ENCODE measurements around the gene PLEKHA5. TPM values are rescaled to one million over a fixed set of nuclear protein-coding genes. Genes with fewer than 3 reads are reported as not detected.

PLEKHA5 gene
- total and polyA plus RNA-seq, 2 of the 4 experiments (the other 2 are of a cell fraction), result 5.3 to 12.2 TPM

DNA sequence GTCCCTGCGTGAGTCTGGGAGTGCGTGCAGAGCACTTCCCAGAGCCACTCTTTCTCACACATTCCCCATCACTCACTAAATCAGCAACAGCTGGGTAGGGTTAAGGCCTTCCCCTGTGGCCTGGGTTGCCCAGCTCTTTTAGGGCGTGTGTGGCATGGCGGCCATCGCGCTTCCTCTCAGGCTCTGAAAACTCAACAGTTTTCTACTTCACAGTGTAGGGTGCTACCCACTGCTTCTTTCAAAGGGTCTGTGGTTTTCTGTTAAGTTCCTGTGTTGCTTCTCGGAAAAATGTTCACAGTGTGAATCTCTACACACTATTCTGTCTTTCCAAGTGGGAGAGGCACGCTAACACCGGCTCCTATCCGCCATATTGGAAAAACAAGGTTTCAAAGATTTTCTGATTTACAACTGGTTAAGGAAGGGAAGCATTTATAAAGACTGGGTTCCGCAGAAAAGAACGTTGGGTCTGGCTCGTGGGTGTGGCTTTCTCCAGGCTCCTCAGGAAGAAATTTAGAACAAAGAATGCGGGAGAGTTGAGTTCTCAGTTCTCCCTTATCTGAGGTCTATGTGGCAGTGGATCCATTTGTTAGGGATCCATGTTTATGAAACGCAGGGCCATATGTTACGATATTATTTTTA lies 274.8 kb downstream of the PLEKHA5 start:
- H3K27ac ChIP-seq (ENCODE audit: insufficient read depth, low read length), result no peak overlapping the region
- H2AK9ac ChIP-seq (replicated peaks; ENCODE audit: low read depth, low read length, poor library complexity), result no peak overlapping the region
- H2BK15ac ChIP-seq (ENCODE audit: low read depth, low read length), result no peak overlapping the region
- no peaks in the 10 kb centered on the region for H3K9me3 ChIP-seq (ENCODE audit: control insufficient read depth, insufficient read depth, low read length)
- H3K14ac ChIP-seq (replicated peaks; ENCODE audit: low read depth, low read length), result no peak overlapping the region
- no peak overlapping the region for H2BK5ac ChIP-seq (ENCODE audit: low read depth, low read length, poor library complexity, severe bottlenecking)
- H3K9me1 ChIP-seq (ENCODE audit: insufficient read depth, low read length), result no peaks in the 10 kb centered on the region
- H4K20me1 ChIP-seq (ENCODE audit: insufficient read depth, low read length), result no peaks in the 10 kb centered on the region
- H2AK5ac ChIP-seq (ENCODE audit: low read depth, low read length), result no peak overlapping the region
- no peak overlapping the region for H4K8ac ChIP-seq (ENCODE audit: low read depth in 2 of 2, low read length in 2 of 2)
- H4K5ac ChIP-seq (ENCODE audit: low read depth, low read length), result no peak overlapping the region
- ATAC-seq (ENCODE audit: low read depth) (no peak), DNase-seq (no peak)
- dilution Hi-C loops (cut with HindIII; ENCODE audit: low sequenced_read_pairs, unreplicated experiment) (no loop called here), in situ Hi-C loops (cut with MboI; ENCODE audit: low sequenced_read_pairs) (no loop called here), intact Hi-C loops (cut with micrococcal nuclease) (no loop called here)
- no peak overlapping the region for H2BK120ac ChIP-seq (ENCODE audit: low read depth, low read length)
- H2AFZ ChIP-seq (replicated peaks; ENCODE audit: low read length, poor library complexity), result no peak overlapping the region
- H3K27me3 ChIP-seq (ENCODE audit: control insufficient read depth, insufficient read depth, low read length), result no peaks in the 10 kb centered on the region
- H3K4ac ChIP-seq (ENCODE audit: low read depth, low read length), result no peak overlapping the region
- H3K56ac ChIP-seq (ENCODE audit: extremely low read depth, insufficient read depth, low read length), result no peak overlapping the region
- H3K4me1 ChIP-seq (ENCODE audit: control insufficient read depth, insufficient read depth, low read length), result peaks cover 3% of the 10 kb centered on the region
- H3K18ac ChIP-seq (ENCODE audit: low read depth, low read length), result no peak overlapping the region
- H3K4me2 ChIP-seq (ENCODE audit: low read depth, low read length), result no peak overlapping the region
- TF ChIP-seq FOS (IDR thresholded peaks at IDR 0.05; ENCODE audit: low read depth, low read length) (no peak), MAZ (IDR thresholded peaks at IDR 0.05; ENCODE audit: borderline replicate concordance, low read depth, low read length) (no peak), POLR2A (IDR thresholded peaks at IDR 0.05; ENCODE audit: low read depth, low read length) (no peak), RAD21 (IDR thresholded peaks at IDR 0.05; ENCODE audit: low read length) (no peak), RFX5 (IDR thresholded peaks at IDR 0.05; ENCODE audit: low read depth, low read length) (no peak), MAFK (IDR thresholded peaks at IDR 0.05; ENCODE audit: low read depth, low read length) (no peak), CEBPB (IDR thresholded peaks at IDR 0.05; ENCODE audit: low read depth, low read length) (no peak), SMC3 (IDR thresholded peaks at IDR 0.05; ENCODE audit: low read depth, low read length) (no peak), RCOR1 (IDR thresholded peaks at IDR 0.05; ENCODE audit: insufficient replicate concordance, low read length) (no peak), MXI1 (IDR thresholded peaks at IDR 0.05; ENCODE audit: borderline replicate concordance, low read depth, low read length) (no peak), NFE2L2 (IDR thresholded peaks at IDR 0.05; ENCODE audit: low read depth, low read length) (no peak), BHLHE40 (IDR thresholded peaks at IDR 0.05; ENCODE audit: low read depth, low read length) (no peak), CHD1 (IDR thresholded peaks at IDR 0.05; ENCODE audit: low read depth, low read length) (no peak)
- TF ChIP-seq, protein P1, sequence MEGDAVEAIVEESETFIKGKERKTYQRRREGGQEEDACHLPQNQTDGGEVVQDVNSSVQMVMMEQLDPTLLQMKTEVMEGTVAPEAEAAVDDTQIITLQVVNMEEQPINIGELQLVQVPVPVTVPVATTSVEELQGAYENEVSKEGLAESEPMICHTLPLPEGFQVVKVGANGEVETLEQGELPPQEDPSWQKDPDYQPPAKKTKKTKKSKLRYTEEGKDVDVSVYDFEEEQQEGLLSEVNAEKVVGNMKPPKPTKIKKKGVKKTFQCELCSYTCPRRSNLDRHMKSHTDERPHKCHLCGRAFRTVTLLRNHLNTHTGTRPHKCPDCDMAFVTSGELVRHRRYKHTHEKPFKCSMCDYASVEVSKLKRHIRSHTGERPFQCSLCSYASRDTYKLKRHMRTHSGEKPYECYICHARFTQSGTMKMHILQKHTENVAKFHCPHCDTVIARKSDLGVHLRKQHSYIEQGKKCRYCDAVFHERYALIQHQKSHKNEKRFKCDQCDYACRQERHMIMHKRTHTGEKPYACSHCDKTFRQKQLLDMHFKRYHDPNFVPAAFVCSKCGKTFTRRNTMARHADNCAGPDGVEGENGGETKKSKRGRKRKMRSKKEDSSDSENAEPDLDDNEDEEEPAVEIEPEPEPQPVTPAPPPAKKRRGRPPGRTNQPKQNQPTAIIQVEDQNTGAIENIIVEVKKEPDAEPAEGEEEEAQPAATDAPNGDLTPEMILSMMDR (conservative IDR thresholded peaks at IDR 0.05; ENCODE audit: low read depth, low read length), result no peak
- TF ChIP-seq, protein P2, sequence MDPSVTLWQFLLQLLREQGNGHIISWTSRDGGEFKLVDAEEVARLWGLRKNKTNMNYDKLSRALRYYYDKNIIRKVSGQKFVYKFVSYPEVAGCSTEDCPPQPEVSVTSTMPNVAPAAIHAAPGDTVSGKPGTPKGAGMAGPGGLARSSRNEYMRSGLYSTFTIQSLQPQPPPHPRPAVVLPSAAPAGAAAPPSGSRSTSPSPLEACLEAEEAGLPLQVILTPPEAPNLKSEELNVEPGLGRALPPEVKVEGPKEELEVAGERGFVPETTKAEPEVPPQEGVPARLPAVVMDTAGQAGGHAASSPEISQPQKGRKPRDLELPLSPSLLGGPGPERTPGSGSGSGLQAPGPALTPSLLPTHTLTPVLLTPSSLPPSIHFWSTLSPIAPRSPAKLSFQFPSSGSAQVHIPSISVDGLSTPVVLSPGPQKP (IDR thresholded peaks at IDR 0.05; ENCODE audit: borderline replicate concordance, low read depth, low read length), result no peak
- TF ChIP-seq, protein P3, sequence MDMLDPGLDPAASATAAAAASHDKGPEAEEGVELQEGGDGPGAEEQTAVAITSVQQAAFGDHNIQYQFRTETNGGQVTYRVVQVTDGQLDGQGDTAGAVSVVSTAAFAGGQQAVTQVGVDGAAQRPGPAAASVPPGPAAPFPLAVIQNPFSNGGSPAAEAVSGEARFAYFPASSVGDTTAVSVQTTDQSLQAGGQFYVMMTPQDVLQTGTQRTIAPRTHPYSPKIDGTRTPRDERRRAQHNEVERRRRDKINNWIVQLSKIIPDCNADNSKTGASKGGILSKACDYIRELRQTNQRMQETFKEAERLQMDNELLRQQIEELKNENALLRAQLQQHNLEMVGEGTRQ (IDR thresholded peaks at IDR 0.05; ENCODE audit: low read depth, low read length), result no peak
- H3K79me1 ChIP-seq (ENCODE audit: low read depth in 1 of 2, low read length in 2 of 2), result no peaks in the 10 kb centered on the region
- no peak overlapping the region for H3K4me3 ChIP-seq (ENCODE audit: insufficient read depth, low read depth, low read length)
- 93% methylated on average over 3 of the region's 16 CpGs; no CpG with 5 or more reads in 1 of the 2 experiments for WGBS, 2 experiments (ENCODE audit: extremely low coverage in 2 of 2, insufficient read length in 1 of 2)
- POLR2A ChIA-PET (ENCODE audit: unreplicated experiment), result no interaction called here
- H4K91ac ChIP-seq (ENCODE audit: insufficient read depth, low read depth, low read length), result no peak overlapping the region
- no peak overlapping the region for H2BK20ac ChIP-seq (ENCODE audit: low read depth, low read length)
- no peaks in the 10 kb centered on the region for H3K36me3 ChIP-seq (ENCODE audit: control insufficient read depth, insufficient read depth, low read length)
- CTCF ChIA-PET, result no interaction called here
- no peak overlapping the region for H3K23ac ChIP-seq (ENCODE audit: low read depth, low read length)
- no peak overlapping the region for H3K9ac ChIP-seq (ENCODE audit: low read depth, low read length)
- BruUV-seq (replicated peaks), result no TSS peak

Measured in IMR-90 (cell line).